Stimulated activated memory B cell treated with anti-CD40 and anti-IgM and Interleukin-4, amounts not matched to agents 10 μg/mL and 1 μg/mL and 100 μg/mL, for 72 hours (primary cell): ENCODE results near the gene HIGD1C.
A peak's percentile ranks its signal among the peaks of the same experiment; 100 is the strongest.
"Not testable (repeated sequence)": the region's sequence is repeated elsewhere in the genome, so short reads cannot be mapped to it uniquely, and the experiment has no call there.

ENCODE experiments used
- ATAC-seq: fragments of 150-1000 bp; cut with Tn5 transposase; 2 replicates; pipeline ENCODE4 v1.10.0; 2021
- H3K27ac Mint-ChIP-seq: one replicate; pipeline ENCODE4 v1.8.0; 2022; ENCODE audit warnings: mild to moderate bottlenecking, mixed read lengths
- H3K27me3 Mint-ChIP-seq: one replicate; pipeline ENCODE4 v1.8.0; 2022; ENCODE audit warnings: mixed read lengths
- H3K36me3 Mint-ChIP-seq: one replicate; pipeline ENCODE4 v1.8.0; 2022; ENCODE audit warnings: mixed read lengths
- H3K4me1 Mint-ChIP-seq: one replicate; pipeline ENCODE4 v1.8.0; 2022; ENCODE audit warnings: mixed read lengths
- H3K4me3 Mint-ChIP-seq: one replicate; pipeline ENCODE4 v1.8.0; 2022; ENCODE audit warnings: mild to moderate bottlenecking, moderate library complexity, mixed read lengths
- H3K9me3 Mint-ChIP-seq: one replicate; pipeline ENCODE4 v1.8.0; 2022; ENCODE audit warnings: mixed read lengths

The HIGD1C gene

DNA sequence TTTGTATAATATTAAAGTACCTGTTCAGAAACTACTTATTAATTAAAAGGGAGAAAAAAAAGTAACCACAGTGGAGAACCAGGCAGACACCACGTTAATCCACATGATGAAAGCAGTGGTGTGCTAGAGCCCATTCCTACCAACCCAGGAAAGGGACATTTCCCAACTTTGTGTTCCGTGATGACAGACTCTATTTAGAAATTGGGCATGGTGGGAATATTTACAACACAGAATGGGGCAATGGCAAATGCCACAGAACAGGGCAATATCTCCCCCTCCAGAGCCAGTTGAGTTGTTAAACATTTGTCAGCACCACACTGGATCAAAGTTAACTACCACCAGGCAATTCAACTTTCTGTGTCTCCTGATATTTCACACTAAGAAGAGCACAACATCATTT lies 1.2 kb upstream of the HIGD1C start:
- Mint-ChIP-seq H3K4me1 (no peaks in the 10 kb centered on the region), H3K27ac (no peak overlapping the region), H3K9me3 (no peaks in the 10 kb centered on the region), H3K4me3 (no peak overlapping the region), H3K36me3 (no peaks in the 10 kb centered on the region), H3K27me3 (no peaks in the 10 kb centered on the region)
- no peak for ATAC-seq

DNA sequence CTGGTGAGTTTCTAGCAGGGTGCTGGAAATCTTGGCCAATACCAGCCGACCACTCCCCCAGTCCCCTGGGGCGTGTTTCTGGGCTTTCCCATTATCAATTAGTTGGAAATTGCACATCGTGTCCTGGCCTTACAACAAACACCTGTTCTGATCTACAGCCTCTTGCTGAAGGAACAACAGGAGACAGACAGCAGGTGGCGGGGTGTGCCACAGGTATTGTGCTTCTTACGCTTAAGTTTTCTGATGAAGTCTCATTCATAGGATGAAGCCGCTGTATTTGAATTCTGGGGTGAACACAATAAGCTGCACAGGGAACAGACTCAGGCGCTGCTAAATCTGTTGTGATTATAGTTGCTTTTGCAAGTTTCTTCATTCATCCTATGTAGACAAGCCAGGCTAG lies 703 bp downstream of the HIGD1C start:
- no peak overlapping the region for H3K27ac Mint-ChIP-seq
- no peaks in the 10 kb centered on the region for H3K27me3 Mint-ChIP-seq
- no peak for ATAC-seq
- peaks cover 8% of the 10 kb centered on the region for H3K4me1 Mint-ChIP-seq
- H3K36me3 Mint-ChIP-seq = no peaks in the 10 kb centered on the region
- no peak overlapping the region for H3K4me3 Mint-ChIP-seq
- no peaks in the 10 kb centered on the region for H3K9me3 Mint-ChIP-seq

DNA sequence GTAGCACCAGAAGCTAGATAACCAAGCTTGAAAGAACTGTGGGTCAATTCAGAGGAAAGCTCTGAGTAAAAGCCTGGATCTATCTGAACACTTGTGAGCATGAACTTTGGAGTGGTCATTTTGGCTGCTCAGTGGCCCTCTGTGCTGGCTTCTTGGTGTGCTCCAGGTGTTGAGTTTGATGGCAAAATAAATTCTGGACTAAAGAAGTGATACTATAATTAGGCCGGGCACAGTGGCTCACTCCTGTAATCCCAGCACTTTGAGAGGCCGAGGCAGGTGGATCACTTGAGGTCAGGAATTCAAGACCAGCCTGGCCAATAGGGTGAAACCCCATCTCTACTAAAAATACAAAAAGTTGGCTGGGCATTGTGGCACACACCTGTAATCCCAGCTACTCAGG lies 2.4 kb downstream of the HIGD1C start:
- H3K4me1 Mint-ChIP-seq, H3K27me3 Mint-ChIP-seq, H3K36me3 Mint-ChIP-seq, H3K27ac Mint-ChIP-seq, H3K9me3 Mint-ChIP-seq, H3K4me3 Mint-ChIP-seq, ATAC-seq: not testable (repeated sequence)

DNA sequence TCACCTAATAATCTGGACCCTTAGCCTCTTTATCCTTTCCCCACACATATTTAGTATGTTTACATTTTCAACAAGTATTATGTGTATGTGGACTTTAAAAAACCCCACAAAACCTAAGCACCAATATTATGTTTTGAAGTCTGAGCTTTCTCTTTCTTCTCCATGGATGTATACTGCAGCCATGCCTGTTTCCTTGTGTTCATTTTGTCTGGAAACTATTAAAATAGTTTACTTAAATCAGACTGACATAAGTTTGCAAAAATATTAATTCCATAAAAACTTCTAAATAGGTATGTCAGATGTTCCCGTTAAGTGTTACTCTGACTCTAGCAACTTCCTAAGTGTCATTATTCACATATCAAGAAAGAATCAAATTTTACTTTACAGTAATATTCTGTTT lies 2.9 kb downstream of the HIGD1C start:
- Mint-ChIP-seq H3K4me3 (no peak overlapping the region), H3K9me3 (no peaks in the 10 kb centered on the region), H3K36me3 (no peaks in the 10 kb centered on the region), H3K4me1 (peaks cover 14% of the 10 kb centered on the region), H3K27me3 (no peaks in the 10 kb centered on the region), H3K27ac (no peak overlapping the region)
- no peak for ATAC-seq

DNA sequence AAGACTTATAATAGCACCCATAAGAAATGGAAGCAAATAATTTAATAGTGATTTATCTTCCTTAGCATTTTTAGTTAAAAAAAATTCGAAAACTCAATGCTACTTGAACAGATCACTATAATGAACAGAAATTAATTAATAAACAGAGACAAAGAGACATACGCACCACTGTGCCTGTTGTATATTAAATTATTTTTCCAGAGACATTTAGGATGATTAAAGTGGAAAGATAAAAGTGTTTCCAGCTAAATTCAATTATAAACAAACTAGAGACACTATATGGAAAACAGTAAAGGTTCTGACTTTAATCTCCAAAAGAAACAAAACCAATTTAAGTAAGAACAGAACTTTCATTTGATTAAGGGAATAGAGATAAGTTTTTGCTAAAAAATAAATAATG lies 3.4 kb downstream of the HIGD1C start:
- no peaks in the 10 kb centered on the region for H3K27me3 Mint-ChIP-seq
- H3K36me3 Mint-ChIP-seq = no peaks in the 10 kb centered on the region
- no peak overlapping the region for H3K4me3 Mint-ChIP-seq
- no peak for ATAC-seq
- peaks cover 18% of the 10 kb centered on the region for H3K4me1 Mint-ChIP-seq
- H3K9me3 Mint-ChIP-seq = no peaks in the 10 kb centered on the region
- no peak overlapping the region for H3K27ac Mint-ChIP-seq

DNA sequence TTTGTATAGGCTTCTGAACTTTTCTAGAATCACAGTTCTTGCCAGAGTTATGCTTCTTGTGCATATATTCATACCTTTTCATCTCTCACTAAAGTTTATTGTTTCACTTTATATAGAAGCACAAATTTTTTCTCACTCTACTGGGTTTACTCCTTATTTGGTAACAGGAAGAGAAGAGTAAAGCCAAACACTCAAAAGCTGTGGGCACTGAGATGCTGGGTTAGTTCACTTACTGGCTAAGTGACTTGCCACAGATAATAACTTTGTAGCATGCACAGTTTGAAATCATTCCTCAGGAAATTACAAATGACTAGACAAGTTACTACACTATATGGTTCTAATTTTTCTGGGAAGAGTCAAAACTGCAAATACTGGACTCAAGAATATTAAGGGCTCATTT lies 7.8 kb downstream of the HIGD1C start:
- no peak for ATAC-seq
- Mint-ChIP-seq H3K27me3 (no peaks in the 10 kb centered on the region), H3K9me3 (no peaks in the 10 kb centered on the region), H3K36me3 (peaks cover 6% of the 10 kb centered on the region), H3K4me3 (no peak overlapping the region), H3K27ac (no peak overlapping the region), H3K4me1 (peaks cover 19% of the 10 kb centered on the region)

DNA sequence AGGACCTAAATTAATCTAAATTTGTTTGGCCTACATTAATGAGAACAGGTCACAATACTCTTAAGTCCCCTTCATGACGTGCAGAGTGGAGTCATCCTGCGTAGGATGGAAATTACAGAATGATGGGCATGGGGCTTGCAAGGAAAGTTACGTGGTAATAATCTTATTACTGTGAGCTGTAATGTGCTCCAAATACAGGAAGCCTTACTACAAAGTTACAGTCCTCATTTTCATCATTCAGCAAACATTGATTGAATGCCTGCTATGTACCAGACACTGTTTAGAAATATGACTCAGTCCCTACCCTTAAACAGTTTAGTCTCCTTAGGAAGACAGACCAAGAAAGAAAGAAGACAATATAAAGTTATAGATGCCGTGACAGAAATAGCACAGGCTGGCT lies 9.4 kb downstream of the HIGD1C start:
- Mint-ChIP-seq H3K4me3 (no peak overlapping the region), H3K36me3 (peaks cover 6% of the 10 kb centered on the region), H3K4me1 (peaks cover 19% of the 10 kb centered on the region), H3K27me3 (no peaks in the 10 kb centered on the region), H3K27ac (no peak overlapping the region), H3K9me3 (no peaks in the 10 kb centered on the region)
- no peak for ATAC-seq

DNA sequence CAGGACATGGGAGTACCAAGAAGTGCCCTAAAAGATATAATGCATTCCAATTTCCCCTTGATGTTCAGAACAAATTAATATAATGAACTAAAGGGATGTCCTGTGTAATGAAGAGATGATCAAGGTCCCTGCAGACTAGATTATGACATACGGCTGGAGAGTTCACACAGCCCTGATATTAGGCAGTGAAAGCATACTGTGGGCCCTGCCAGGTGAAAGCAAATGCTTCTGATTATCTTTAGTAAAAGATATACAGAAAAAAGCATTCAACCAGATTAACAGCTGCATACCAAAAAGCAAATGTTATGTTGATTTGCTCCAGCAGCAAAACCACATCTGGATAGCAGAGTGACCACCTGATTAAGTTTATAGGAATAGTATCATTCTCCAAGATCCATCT lies 12.1 kb downstream of the HIGD1C start:
- H3K36me3 Mint-ChIP-seq = peaks cover 17% of the 10 kb centered on the region
- H3K27me3 Mint-ChIP-seq = no peaks in the 10 kb centered on the region
- H3K9me3 Mint-ChIP-seq = no peaks in the 10 kb centered on the region
- peaks cover 11% of the 10 kb centered on the region for H3K4me1 Mint-ChIP-seq
- no peak for ATAC-seq
- no peak overlapping the region for H3K27ac Mint-ChIP-seq
- H3K4me3 Mint-ChIP-seq = no peak overlapping the region

DNA sequence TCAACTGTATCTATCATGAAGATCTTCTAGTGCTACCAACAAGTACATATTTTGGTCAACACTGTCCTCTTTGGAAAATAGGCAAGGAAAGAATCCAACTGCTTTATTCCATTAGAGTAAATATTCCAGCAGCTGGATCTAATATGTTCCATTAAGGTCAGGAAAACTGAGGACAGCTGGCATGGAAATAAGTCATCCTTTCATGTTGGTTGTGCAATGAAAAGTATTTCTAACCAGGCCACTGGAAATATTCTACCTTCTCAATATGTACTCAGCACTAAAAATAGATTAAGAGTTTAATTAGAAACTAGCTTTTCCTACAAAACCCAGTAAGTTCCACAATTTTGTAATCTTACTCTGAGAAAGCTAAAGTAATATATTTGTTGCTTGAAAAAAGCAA lies 19.6 kb downstream of the HIGD1C start:
- no peak for ATAC-seq
- Mint-ChIP-seq H3K27ac (no peak overlapping the region), H3K27me3 (no peaks in the 10 kb centered on the region), H3K4me3 (no peak overlapping the region), H3K9me3 (no peaks in the 10 kb centered on the region), H3K4me1 (no peaks in the 10 kb centered on the region), H3K36me3 (peaks cover 70% of the 10 kb centered on the region)

DNA sequence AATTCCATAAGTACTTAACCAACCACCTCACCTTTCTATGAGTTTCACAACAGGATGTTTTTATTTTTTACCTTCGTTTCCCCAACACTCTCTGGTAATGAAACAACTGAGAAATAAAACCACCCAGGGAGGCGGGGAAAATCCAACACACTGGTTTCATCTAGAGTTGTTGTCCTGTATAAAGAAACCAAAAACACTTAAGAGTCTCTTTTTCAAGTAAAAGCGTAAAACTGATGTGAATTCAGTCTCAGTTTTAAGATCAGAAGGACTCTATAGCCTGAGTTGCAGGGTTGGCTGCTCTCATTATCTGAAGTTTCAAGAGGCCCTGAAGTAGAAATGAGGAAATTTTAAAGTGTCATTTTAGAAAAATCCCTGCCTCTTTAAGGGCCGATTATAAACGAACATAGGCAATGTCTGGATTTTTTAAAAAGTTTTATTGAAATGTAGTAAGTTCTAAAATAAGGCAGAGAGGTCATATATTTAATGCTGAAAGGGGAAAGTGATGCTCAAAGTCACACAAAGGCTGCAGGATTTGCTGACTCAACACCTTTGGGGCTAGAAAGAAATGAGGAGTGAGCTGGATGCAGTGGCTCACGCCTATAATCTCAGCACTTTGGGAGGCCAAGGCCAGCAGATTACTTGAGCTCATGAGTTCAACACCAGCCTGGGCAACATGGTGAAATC lies 27.2 kb downstream of the HIGD1C start:
- H3K36me3 Mint-ChIP-seq = peaks cover 57% of the 10 kb centered on the region
- no peak for ATAC-seq
- H3K4me3 Mint-ChIP-seq = no peak overlapping the region
- no peaks in the 10 kb centered on the region for H3K27me3 Mint-ChIP-seq
- no peaks in the 10 kb centered on the region for H3K9me3 Mint-ChIP-seq
- peak overlapping the region; percentile 37 for H3K27ac Mint-ChIP-seq
- peaks cover 8% of the 10 kb centered on the region for H3K4me1 Mint-ChIP-seq

DNA sequence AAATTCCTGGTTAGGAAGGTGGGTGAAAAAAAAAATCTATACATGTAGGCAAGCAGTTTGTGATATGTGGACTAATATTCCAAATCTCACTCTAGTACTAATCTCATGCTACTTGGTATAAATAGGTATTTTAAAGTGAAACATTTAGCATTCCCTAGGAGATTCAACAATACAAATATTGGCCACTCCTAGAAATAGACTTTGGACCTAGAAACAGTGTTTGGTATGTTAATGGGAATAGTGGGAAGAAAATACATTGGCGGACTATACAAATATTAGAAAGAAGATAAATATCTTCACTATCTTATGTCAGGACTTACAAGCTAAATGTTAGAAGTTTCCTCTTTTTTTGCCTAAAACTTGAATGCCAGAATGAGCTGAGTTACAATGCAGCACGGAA lies 28.2 kb downstream of the HIGD1C start:
- H3K27ac Mint-ChIP-seq = no peak overlapping the region
- H3K27me3 Mint-ChIP-seq = no peaks in the 10 kb centered on the region
- H3K4me3 Mint-ChIP-seq = no peak overlapping the region
- peaks cover 46% of the 10 kb centered on the region for H3K36me3 Mint-ChIP-seq
- H3K9me3 Mint-ChIP-seq = no peaks in the 10 kb centered on the region
- peaks cover 14% of the 10 kb centered on the region for H3K4me1 Mint-ChIP-seq
- no peak for ATAC-seq

DNA sequence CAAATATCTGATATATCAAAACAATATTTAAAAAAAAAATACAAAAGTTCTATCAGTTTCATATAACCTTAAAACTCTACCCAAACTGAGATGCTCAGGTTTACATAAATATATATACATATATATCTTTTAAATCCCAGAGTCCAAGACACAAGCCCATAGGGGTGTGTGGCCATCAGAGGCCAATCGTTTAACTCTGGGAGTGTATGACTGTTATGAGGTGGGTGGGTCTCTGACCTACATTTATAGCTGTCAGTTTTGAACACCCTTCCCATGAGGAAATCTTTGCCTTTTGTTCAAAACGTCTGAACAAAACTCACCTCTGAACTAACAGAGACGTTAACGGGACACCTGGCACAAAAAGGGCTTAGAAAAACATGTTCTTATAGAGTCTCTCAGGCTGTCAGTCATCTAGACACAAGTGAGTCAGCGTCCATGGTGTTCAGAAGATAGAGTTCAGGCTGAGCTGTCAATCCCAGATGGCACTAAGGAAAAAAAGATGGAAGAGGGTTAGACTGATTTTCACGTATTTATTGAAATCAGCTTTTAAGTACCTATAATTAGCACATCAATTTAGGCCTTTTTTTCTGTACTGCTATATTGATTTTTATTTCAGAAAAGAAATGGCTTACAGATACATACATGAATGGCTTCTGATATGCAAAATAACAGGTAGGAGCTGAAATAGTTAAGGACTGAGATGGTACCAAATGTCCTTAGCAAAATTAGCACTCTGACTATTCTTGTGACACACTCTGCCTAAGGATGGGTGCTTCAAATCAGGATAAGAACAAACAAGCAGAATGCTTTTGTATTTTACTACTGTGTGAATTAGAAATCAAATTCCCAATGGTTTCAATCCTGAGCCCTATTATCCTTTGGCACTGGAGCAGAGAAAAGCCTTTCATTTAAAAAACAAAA lies 29.2 kb downstream of the HIGD1C start:
- Mint-ChIP-seq H3K27ac (no peak overlapping the region), H3K4me1 (peaks cover 14% of the 10 kb centered on the region), H3K4me3 (no peak overlapping the region), H3K27me3 (no peaks in the 10 kb centered on the region), H3K36me3 (peaks cover 37% of the 10 kb centered on the region), H3K9me3 (no peaks in the 10 kb centered on the region)
- ATAC-seq = no peak

DNA sequence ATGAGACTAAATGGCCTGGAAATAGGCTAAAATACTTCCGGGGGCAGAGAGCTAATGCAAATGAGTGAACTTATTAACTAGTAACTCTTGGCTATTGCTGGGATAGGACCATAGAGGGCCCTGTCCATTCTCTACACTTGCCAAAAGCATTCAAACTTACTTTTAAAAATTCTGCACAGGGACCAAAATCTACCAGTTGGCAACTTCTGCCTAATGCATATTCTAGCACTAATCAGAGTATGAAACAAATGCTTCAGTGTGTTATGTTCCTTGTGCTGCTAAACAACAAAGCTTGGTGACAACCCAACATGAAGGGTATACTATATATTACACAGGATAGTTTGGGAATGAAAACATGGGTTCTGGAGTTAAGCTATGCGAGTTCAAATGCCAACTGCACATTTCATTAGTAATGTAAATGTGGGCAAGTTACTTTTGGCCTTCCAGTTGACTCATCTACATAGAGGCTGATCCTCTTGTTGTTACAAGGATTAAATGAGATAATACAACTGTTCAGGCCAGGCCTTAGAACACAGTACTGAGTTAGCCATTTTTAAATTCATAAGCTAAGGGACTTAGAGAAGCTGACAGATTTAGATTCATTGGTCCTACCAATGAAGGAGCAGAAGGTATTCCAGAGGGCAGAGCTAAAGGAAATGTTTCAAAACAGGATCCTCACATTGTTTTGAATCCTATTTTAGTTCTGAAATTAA lies 32.4 kb downstream of the HIGD1C start:
- ATAC-seq = no peak
- Mint-ChIP-seq H3K4me1 (peaks cover 6% of the 10 kb centered on the region), H3K27me3 (no peaks in the 10 kb centered on the region), H3K9me3 (no peaks in the 10 kb centered on the region), H3K4me3 (no peak overlapping the region), H3K36me3 (peaks cover 31% of the 10 kb centered on the region), H3K27ac (peak overlapping the region; percentile 31)

DNA sequence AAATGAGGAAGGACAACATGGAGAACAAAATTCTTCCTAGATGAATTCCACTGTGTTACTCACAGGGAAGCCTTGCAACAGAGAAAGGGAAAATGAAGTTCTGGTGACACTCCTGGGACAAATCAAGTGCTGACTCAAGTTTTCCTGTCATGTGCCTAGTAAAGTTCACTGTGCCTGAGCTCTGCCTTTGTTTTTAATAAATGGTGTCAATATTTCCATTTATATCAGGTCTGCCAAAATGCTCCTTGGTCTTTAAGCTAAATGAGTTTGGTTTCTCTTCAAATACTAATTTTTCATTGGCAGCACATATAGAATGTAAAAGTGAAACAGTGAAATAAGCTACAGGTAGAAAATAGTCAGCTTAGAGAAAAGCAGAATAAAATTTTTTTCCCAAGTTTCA lies 33.0 kb downstream of the HIGD1C start:
- ATAC-seq = no peak
- no peaks in the 10 kb centered on the region for H3K9me3 Mint-ChIP-seq
- H3K27ac Mint-ChIP-seq = peak overlapping the region; percentile 31
- no peaks in the 10 kb centered on the region for H3K27me3 Mint-ChIP-seq
- H3K4me3 Mint-ChIP-seq = no peak overlapping the region
- H3K4me1 Mint-ChIP-seq = peaks cover 5% of the 10 kb centered on the region
- H3K36me3 Mint-ChIP-seq = peaks cover 30% of the 10 kb centered on the region

DNA sequence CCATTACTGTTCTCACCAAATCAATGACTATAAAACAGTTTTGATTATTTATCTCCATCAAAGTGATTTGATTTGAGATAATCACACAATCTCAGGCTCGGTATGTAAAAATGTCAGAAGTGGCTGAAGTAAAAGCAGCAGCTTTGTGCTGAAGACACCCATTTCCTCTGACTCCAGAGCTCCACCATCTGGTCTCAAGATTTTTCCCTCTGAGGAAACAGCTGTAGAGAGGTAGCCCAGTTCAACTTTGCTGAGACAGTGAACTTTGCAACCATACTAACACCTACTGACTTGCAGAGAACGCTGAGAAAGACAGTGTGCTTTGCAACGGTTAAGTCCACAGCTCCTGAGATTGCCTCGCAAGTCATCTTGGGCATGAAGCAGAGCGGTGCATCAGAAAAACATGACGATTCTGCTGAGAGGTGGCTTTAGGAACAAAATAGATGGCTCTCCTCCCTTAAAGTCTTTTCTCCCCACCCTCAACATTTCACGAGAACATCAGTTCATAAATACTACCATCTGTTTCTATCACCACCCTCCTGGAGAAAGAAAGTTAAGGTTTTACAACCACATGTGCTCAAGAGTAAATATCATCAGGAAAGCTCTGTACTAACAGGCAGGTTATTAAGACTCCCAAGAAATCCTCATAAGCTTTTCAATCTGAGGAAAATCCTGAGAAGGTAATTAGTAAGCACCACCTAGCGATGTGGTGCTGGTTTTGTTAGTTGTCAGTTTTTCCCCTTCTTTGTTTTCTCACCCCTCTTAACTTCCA lies 34.8 kb downstream of the HIGD1C start:
- Mint-ChIP-seq H3K9me3 (no peaks in the 10 kb centered on the region), H3K36me3 (peaks cover 37% of the 10 kb centered on the region), H3K27ac (no peak overlapping the region), H3K4me1 (peaks cover 5% of the 10 kb centered on the region), H3K4me3 (no peak overlapping the region), H3K27me3 (no peaks in the 10 kb centered on the region)
- ATAC-seq = peak; percentile 68
